ENCODE results near the gene GYS1.
"Not testable (repeated sequence)": the region's sequence is repeated elsewhere in the genome, so short reads cannot be mapped to it uniquely, and the experiment has no call there.

The GYS1 gene

GRCh38 chr19:48993175-48994034, at the start of gene GYS1, which contains the start of gene RUVBL2:
Gene GYS1, minus strand, starts transcription at chr19:48993309. Its CDS starts 197 bp downstream, at chr19:48993112.
Gene RUVBL2, plus strand, starts transcription at chr19:48993887. Its CDS starts 25 bp downstream, at chr19:48993912.
- peak; percentile 99 for DNase-seq

- not testable (repeated sequence) for DNase-seq
Observed at GRCh38 chr19:49042666-49043065, 49.6 kb upstream of the GYS1 start.

GRCh38 chr19:49042177-49042576, 49.1 kb upstream of the GYS1 start:
- DNase-seq = no peak

- DNase-seq = not testable (repeated sequence)
Observed at GRCh38 chr19:49039736-49040135, 46.6 kb upstream of the GYS1 start.

GRCh38 chr19:49038557-49039276, 45.6 kb upstream of the GYS1 start:
- not testable (repeated sequence) for DNase-seq

- DNase-seq = not testable (repeated sequence)
Observed at GRCh38 chr19:49038111-49038510, 45.0 kb upstream of the GYS1 start.

- DNase-seq = peak; percentile 48
Observed at GRCh38 chr19:49036815-49037214, 43.7 kb upstream of the GYS1 start, which contains the start of gene CGB1. Gene CGB1, minus strand, starts transcription at chr19:49036895. Its CDS starts 184 bp downstream, at chr19:49036711.

GRCh38 chr19:49031642-49032301, 38.7 kb upstream of the GYS1 start, which contains the start of gene CGB2:
Gene CGB2, plus strand, starts transcription at chr19:49031890. Its CDS starts 206 bp downstream, at chr19:49032096.
- DNase-seq = peak; percentile 71

GRCh38 chr19:49030323-49030722, 37.2 kb upstream of the GYS1 start:
- not testable (repeated sequence) for DNase-seq

- not testable (repeated sequence) for DNase-seq
Observed at GRCh38 chr19:49029749-49030148, 36.6 kb upstream of the GYS1 start.

GRCh38 chr19:49028686-49029085, 35.6 kb upstream of the GYS1 start:
- not testable (repeated sequence) for DNase-seq

GRCh38 chr19:49025599-49025998, 32.5 kb upstream of the GYS1 start:
- not testable (repeated sequence) for DNase-seq

GRCh38 chr19:49025088-49025487, 32.0 kb upstream of the GYS1 start:
- not testable (repeated sequence) for DNase-seq

- DNase-seq = not testable (repeated sequence)
Observed at GRCh38 chr19:49024233-49024632, 31.1 kb upstream of the GYS1 start, which contains the start of gene CGB3. Gene CGB3, minus strand, starts transcription at chr19:49024333. Its CDS starts 362 bp downstream, at chr19:49023971.

GRCh38 chr19:49022116-49022515, 29.0 kb upstream of the GYS1 start:
- no peak for DNase-seq

- DNase-seq = no peak
Observed at GRCh38 chr19:49020931-49021895, 28.1 kb upstream of the GYS1 start.

GRCh38 chr19:49020342-49020741, 27.2 kb upstream of the GYS1 start:
- no peak for DNase-seq

GRCh38 chr19:49019242-49019932, 26.3 kb upstream of the GYS1 start:
- DNase-seq = peak; percentile 69

GRCh38 chr19:49018388-49019241, 25.5 kb upstream of the GYS1 start:
- not testable (repeated sequence) for DNase-seq
